HEK293T (cell line): ENCODE results near the gene SERINC1.

Experiments used
- ARNT ChIP-seq: fragments of 450-650 bp; IDR thresholded peaks from 2 replicates; pipeline ENCODE4 v1.6.1; 2017; ENCODE audit warnings: mild to moderate bottlenecking
- BHLHE40 ChIP-seq: fragments of 450-650 bp; IDR thresholded peaks from 2 replicates; pipeline ENCODE4 v1.6.1; 2016; ENCODE audit warnings: mild to moderate bottlenecking, moderate library complexity, borderline replicate concordance
- CTBP1 ChIP-seq: fragments of 450-650 bp; IDR thresholded peaks from 2 replicates; pipeline ENCODE4 v1.6.1; 2016; ENCODE audit warnings: borderline replicate concordance
- ELF4 ChIP-seq: fragments of 450-650 bp; IDR thresholded peaks from 2 replicates; pipeline ENCODE4 v1.6.1; 2017; ENCODE audit warnings: antibody characterized with exemption
- FOXK2 ChIP-seq: fragments of 450-650 bp; IDR thresholded peaks from 2 replicates; pipeline ENCODE4 v1.6.1; 2016; ENCODE audit warnings: mild to moderate bottlenecking
- FOXM1 ChIP-seq: fragments of 450-650 bp; IDR thresholded peaks from 2 replicates; pipeline ENCODE4 v1.6.1; 2017; ENCODE audit warnings: mild to moderate bottlenecking, borderline replicate concordance
- HDGF ChIP-seq: fragments of 450-650 bp; IDR thresholded peaks from 2 replicates; pipeline ENCODE4 v1.6.1; 2017; ENCODE audit warnings: antibody characterized with exemption, borderline replicate concordance
- NFRKB ChIP-seq: fragments of 450-650 bp; IDR thresholded peaks from 2 replicates; pipeline ENCODE4 v1.6.1; 2016; ENCODE audit warnings: mild to moderate bottlenecking, moderate library complexity
- SP1 ChIP-seq: fragments of 450-650 bp; IDR thresholded peaks from 2 replicates; pipeline ENCODE4 v1.6.1; 2017
- SUZ12 ChIP-seq: fragments of 450-650 bp; IDR thresholded peaks from 2 replicates; pipeline ENCODE4 v1.6.1; 2016; ENCODE audit warnings: mild to moderate bottlenecking
- TARDBP ChIP-seq: fragments of 450-650 bp; IDR thresholded peaks from 2 replicates; pipeline ENCODE4 v1.6.1; 2016
- ZNF384 ChIP-seq: fragments of 450-650 bp; IDR thresholded peaks from 2 replicates; pipeline ENCODE4 v1.6.1; 2016
- TF ChIP-seq, protein P1 (sequence below): fragments of 450-650 bp; IDR thresholded peaks from 2 replicates; pipeline ENCODE4 v1.6.1; 2016

- no peak for TF ChIP-seq SUZ12
- no peak for TF ChIP-seq SP1
- TF ChIP-seq HDGF: no peak
- TF ChIP-seq ZNF384: no peak
- no peak for TF ChIP-seq ARNT
- no peak for TF ChIP-seq NFRKB
- no peak for TF ChIP-seq FOXK2
- no peak for TF ChIP-seq BHLHE40
- TF ChIP-seq TARDBP: no peak
- no peak for TF ChIP-seq ELF4
- TF ChIP-seq CTBP1: no peak
- TF ChIP-seq FOXM1: no peak
- TF ChIP-seq, protein P1, sequence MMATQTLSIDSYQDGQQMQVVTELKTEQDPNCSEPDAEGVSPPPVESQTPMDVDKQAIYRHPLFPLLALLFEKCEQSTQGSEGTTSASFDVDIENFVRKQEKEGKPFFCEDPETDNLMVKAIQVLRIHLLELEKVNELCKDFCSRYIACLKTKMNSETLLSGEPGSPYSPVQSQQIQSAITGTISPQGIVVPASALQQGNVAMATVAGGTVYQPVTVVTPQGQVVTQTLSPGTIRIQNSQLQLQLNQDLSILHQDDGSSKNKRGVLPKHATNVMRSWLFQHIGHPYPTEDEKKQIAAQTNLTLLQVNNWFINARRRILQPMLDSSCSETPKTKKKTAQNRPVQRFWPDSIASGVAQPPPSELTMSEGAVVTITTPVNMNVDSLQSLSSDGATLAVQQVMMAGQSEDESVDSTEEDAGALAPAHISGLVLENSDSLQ: no peak
Measured at GRCh38 chr6:122461885-122462284, 9.7 kb downstream of the SERINC1 start.
